ENCODE measurements around the gene BACH2.
"Not testable (repeated sequence)": the region's sequence is repeated elsewhere in the genome, so short reads cannot be mapped to it uniquely, and the experiment has no call there.

BACH2 gene

GRCh38 chr6:90296341-90297114, at the start of gene BACH2:
TSS of gene BACH2 (minus strand) at chr6:90296843. CDS start at chr6:90008844, 287,999 bp downstream.
- DNase-seq, result peak; percentile 92

DNA sequence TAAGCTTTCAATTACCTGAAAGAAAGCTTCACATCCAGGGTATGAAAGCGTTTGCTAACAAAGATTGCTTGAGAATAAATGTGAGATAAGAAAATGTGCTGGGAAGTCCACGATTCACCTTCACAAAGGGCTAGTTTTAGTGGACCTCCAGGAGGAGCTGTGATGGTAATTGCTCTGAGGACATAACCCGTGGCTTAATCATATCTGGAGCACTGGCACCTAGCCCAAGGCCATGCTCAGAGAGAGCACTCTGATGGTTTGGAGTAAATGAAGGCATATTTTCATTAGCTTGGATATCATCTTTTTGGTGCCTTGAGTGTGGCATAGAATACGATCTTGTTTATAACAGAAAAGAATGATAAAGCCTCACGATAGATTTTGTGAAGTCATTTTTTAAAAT, 46.9 kb upstream of the BACH2 start:
- DNase-seq, result no peak

DNA sequence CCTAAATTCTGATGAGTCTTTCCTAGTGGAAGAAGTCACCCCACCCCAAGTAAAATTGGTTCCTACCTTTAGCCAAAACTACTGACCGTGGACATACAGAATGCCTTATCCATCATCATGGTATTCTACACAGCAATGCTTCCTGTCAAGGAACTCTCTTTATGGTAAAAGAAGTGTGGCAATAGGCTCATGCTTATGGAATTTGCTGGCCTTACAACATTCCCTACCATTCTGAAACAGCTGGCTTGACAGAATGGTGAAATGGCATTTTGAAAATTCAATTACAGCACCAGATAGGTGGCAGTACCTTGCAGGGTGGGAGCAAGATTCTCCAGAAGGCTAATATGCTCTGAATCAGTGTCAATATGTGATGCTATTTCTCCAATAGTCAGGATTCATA, 41.8 kb upstream of the BACH2 start:
- DNase-seq, result no peak

DNA sequence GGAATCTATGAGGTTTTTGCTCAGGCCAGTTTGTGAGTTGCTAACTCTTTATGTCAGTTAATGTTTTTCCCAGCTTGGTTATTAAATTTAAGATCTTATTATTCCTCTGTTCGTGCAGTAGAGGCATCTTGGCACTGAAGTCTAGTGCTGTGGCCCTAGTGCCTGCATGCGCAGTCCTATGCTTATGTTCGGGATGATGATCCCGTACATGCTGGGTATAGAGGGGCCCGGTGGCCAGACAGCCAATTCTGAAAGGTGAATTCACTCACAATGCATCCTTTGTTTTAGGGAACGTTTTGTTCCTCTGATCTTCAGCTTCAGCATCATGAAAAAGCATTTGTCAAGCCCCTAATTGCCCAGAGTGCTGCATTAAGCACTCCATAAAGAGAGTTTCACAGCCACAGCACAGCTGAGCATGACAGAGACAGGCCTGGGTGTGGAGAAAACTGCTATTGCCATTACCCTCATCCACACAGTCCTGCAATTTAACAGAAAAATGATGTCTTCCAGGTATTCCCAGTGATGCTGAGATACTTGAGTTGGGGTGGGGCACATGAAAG, 39.8 kb upstream of the BACH2 start:
- no peak for DNase-seq

DNA sequence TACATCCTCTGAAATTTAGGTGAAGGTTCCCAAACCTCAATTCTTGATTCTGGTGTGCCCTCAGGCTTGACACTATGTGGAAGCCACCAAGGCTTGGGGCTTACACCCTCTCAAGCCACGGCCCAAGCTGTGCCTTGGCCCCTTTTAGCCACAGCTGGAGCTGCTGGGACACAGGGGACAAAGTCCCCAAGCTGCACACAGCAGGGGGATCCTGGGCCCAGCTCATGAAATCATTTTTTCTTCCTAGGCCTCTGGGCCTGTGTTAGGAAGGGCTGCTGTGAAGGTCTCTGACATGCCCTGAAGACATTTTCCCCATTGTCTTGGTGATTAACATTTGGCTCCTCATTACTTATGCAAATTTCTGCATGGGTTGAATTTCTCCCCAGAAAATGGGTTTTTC, 37.3 kb upstream of the BACH2 start:
- DNase-seq, result no peak

DNA sequence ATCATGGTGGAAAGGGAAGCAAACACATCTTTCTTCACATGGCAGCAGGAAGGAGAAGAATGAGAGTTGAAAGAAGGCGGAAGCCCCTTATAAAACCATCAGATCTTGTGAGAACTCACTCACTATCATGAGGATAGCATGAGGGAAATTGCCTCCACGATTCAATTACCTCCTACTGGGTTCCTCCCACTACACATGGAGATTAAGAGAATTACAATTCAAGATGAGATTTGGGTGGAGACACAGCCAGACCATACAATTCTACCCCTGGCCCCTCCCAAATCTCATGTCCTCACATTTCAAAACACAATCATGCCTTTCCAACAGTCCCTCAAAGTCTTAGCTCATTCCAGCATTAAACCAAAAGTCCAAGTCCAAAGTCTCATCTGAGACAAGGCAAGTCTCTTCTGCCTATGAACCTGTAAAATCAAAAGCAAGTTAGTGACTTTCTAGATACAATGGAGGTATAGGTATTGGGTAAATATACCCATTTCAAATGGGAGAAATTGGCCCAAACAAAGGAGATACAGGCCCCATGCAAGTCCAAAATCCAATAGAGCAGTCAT, 36.4 kb upstream of the BACH2 start:
- not testable (repeated sequence) for DNase-seq

GRCh38 chr6:90329386-90330077, 32.9 kb upstream of the BACH2 start:
- DNase-seq, result no peak

- no peak for DNase-seq
Measured at GRCh38 chr6:90328004-90328403, 31.4 kb upstream of the BACH2 start.

DNA sequence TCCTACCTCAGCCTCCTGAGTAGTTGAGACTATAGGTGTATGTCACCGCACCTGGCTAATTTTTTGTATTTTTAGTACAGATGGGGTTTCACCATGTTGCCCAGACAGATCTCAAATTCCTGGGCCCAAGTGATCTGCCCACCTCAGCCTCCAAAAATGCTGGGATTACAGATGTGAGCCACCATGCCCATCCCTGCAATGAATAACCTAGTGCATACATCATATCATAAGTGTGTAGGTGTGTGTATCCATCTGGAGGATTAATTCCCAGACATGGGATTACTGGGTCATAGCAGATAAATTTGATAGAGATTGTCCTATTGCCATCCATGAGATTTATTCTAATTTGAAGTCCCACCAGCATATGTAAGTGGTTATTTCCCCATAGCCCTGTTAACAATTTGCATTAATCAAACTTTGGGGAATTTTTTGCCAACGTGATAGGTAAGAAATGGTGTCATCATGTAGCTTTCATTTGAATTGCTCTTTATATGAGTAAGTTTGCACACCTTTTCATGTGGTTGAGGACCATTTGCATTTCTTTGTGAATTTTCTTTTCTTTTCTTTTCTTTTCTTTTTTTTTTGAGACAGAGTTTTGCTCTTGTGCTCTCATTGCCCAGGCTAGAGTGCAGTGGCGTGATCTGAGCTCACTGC, 29.9 kb upstream of the BACH2 start:
- DNase-seq, result no peak

DNA sequence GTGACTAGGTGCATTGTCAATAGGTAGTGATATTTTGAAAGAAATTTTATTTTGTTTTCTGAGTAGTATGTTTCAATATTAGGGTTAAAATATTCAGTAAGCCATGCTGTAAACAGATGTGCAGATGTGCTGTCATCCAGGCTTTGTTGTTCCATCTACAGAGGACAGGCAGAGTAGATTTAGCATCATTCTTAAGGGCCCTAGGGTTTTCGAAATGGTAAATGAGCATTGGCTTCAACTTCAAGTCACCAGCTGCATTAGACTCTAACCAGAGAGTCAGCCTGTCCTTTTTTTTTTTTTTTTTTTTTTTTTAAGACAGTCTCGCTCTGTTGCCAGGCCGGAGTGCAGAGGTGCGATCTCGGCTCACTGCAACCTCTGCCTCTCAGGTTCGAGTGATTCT, 27.1 kb upstream of the BACH2 start:
- no peak for DNase-seq

- no peak for DNase-seq
Measured at GRCh38 chr6:90322976-90323474, 26.4 kb upstream of the BACH2 start.

GRCh38 chr6:90319979-90320685, 23.5 kb upstream of the BACH2 start:
- DNase-seq, result no peak

DNA sequence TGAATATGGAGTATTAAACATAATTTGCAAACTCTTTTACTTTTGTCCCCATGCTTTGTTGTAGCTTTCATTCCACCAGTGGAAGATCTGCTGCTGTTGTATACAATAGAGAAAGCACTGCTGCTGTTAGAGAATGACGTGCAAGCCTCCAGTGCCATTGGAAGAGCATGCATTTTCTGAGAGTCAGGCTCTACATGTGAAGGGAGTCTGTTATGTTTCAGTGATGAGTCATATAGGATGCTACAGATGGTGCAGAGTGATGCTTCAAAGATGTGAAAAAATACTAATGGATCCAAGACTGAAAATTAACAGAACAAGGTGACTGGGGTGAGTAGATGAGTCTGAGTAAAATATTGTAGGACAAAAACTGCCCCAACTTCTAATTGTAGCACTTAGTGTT, 22.4 kb upstream of the BACH2 start:
- DNase-seq, result no peak

- no peak for DNase-seq
Measured at GRCh38 chr6:90315986-90316385, 19.3 kb upstream of the BACH2 start.

- DNase-seq, result no peak
Measured at GRCh38 chr6:90315354-90315950, 18.8 kb upstream of the BACH2 start.

DNA sequence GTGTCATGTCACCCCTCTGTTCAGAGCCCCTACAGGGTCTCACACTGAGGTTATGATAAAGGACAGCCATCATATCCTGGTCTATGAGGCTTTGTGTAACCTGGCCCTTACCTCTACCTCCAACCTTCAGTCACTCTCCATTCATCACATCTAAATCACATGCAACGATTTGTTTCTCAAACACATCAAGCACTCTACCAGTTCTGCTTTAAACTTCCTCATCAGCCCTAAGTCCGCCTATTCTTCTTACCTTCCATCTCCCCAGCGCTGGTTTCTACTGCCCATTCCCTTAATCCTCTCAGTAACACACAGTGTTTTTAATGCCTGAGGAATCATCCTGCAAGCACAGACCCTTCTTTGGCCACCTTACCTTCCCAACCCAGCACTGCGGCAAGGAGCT, 17.9 kb upstream of the BACH2 start:
- no peak for DNase-seq

GRCh38 chr6:90311569-90311968, 14.9 kb upstream of the BACH2 start:
- DNase-seq, result no peak

- no peak for DNase-seq
Measured at GRCh38 chr6:90305800-90306448, 9.3 kb upstream of the BACH2 start.

GRCh38 chr6:90304308-90304707, 7.7 kb upstream of the BACH2 start:
- no peak for DNase-seq

DNA sequence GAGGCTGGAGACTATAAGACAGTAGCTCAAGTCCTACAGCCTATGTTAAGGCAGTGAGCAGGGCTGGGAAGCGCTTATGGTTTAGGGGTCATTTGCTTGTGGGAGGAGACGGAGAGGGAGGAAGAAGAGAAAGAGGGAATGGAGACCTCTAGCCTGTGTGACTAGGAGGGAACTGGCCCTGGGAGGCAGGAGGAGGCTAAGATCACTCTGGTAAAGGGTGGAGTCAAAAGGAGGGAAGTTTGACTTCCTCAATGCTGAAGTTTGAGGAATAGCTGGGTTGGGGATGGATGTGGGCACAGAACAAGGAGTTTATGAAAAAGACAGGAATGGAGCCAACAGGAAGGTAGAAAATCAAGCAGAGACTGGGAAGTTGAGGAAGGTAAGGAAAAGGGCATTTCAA, 6.4 kb upstream of the BACH2 start:
- DNase-seq, result no peak

DNA sequence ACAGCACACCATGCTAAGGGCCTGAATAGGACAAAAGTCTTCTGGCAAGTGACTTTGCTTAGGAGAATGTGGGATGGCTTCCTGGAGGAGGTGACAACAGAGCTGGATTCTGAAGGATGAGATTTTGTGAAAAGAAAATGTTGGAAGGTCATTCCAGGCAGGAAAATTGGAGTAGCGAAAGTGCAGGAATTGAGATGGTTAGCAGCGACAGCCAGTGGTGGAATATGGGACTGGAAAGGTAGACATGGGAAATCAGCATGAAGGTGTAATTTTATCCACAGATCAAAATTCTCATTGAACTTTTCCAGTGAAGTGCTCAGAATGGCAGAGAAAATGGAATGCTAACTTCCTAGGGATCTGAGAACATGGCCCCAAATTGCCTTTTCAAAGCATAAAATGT, 5.7 kb upstream of the BACH2 start:
- no peak for DNase-seq

DNA sequence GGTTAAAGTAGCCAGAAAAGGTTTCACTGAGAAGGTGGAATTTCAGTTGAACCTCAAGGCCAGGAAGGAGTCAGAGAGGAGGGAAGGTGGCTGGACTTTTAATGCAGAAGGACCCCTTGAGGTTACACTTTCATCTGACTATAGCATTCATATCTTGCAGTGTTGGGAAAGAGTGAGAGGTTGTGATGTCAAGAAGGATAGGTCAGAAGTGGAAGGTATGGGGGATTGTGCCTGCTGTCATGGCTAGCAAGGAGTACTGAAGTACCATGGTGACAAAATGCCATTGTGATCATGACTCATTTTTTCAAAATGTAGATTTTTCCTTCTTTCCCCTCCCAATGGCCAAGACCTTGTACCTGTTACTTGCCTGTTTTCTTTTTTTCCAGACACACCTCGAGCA, 5.2 kb upstream of the BACH2 start:
- DNase-seq, result no peak
